GM23248 (cell line): ENCODE data around the gene SRMS. TPM values are rescaled to one million over a fixed set of nuclear protein-coding genes. Genes with fewer than 3 reads are reported as not detected.

Source experiments
- DNase-seq: peaks from one replicate; pipeline ENCODE4 v3.0.0-alpha.2; 2015
- H2AFZ ChIP-seq: fragments of 200-600 bp; sonication (generic); 2 replicates; pipeline ENCODE4 v1.6.1; 2016; ENCODE audit warnings: antibody characterized with exemption
- H3F3A ChIP-seq: fragments of 200-600 bp; sonication (generic); 2 replicates; pipeline ENCODE4 v1.6.1; 2016; ENCODE audit warnings: mild to moderate bottlenecking, antibody characterized with exemption, mixed run types; ENCODE audit not compliant: insufficient read depth
- H3K27ac ChIP-seq: fragments of 200-600 bp; sonication (generic); 2 replicates; pipeline ENCODE4 v1.5.1; 2016; ENCODE audit warnings: mild to moderate bottlenecking
- H3K27me3 ChIP-seq: fragments of 200-600 bp; sonication (generic); replicated peaks from 2 replicates; pipeline ENCODE4 v1.6.1; 2016; ENCODE audit warnings: mild to moderate bottlenecking; ENCODE audit not compliant: insufficient read depth
- H3K36me3 ChIP-seq: fragments of 200-600 bp; sonication (generic); 2 replicates; pipeline ENCODE4 v1.6.1; 2016; ENCODE audit warnings: low read depth, mild to moderate bottlenecking
- H3K4me1 ChIP-seq: fragments of 200-600 bp; sonication (generic); 2 replicates; pipeline ENCODE4 v1.6.1; 2016; ENCODE audit warnings: mild to moderate bottlenecking; ENCODE audit not compliant: insufficient read depth
- H3K4me2 ChIP-seq: fragments of 200-600 bp; sonication (generic); one replicate; pipeline ENCODE4 v1.6.1; 2016; ENCODE audit warnings: mild to moderate bottlenecking; ENCODE audit not compliant: unreplicated experiment
- H3K4me3 ChIP-seq: fragments of 200-600 bp; sonication (generic); 2 replicates; pipeline ENCODE4 v1.5.1; 2016; ENCODE audit warnings: mild to moderate bottlenecking
- H3K79me2 ChIP-seq: fragments of 200-600 bp; sonication (generic); 2 replicates; pipeline ENCODE4 v1.6.1; 2016; ENCODE audit warnings: mild to moderate bottlenecking; ENCODE audit not compliant: insufficient read depth
- H3K9ac ChIP-seq: fragments of 200-600 bp; sonication (generic); 2 replicates; pipeline ENCODE4 v1.6.1; 2016; ENCODE audit warnings: mild to moderate bottlenecking
- H3K9me2 ChIP-seq: fragments of 200-600 bp; sonication (generic); 2 replicates; pipeline ENCODE4 v1.6.1; 2016; ENCODE audit warnings: mixed run types, mild to moderate bottlenecking, moderate library complexity; ENCODE audit not compliant: insufficient read depth
- H3K9me3 ChIP-seq: fragments of 200-600 bp; sonication (generic); one replicate; pipeline ENCODE4 v1.6.1; 2017; ENCODE audit warnings: low read depth
- H4K20me1 ChIP-seq: fragments of 200-600 bp; sonication (generic); 2 replicates; pipeline ENCODE4 v1.6.0; 2016; ENCODE audit not compliant: insufficient read depth
- EZH2 ChIP-seq: fragments of 200-600 bp; sonication (generic); IDR thresholded peaks from 2 replicates; pipeline ENCODE4 v1.6.1; 2018; ENCODE audit warnings: antibody characterized with exemption, mild to moderate bottlenecking; ENCODE audit not compliant: insufficient read depth, poor library complexity, severe bottlenecking
- EZH2phosphoT487 ChIP-seq: fragments of 200-600 bp; sonication (generic); IDR thresholded peaks from 2 replicates; pipeline ENCODE4 v1.6.1; 2018; ENCODE audit warnings: antibody characterized with exemption, moderate library complexity, mild to moderate bottlenecking, low read depth; ENCODE audit not compliant: insufficient read depth
- WGBS, 2 experiments: methylation state at CpG; one replicate each; pipeline ENCODE4 v1.1.6; 2015 to 2017; ENCODE audit warnings: low lambda C conversion rate in 2 of 2, low coverage in 1 of 2; ENCODE audit errors: missing lambda C conversion rate in 2 of 2; 5-methylcytosine and 5-hydroxymethylcytosine counted together
- in situ Hi-C: fragments of 300-500 bp; cut with MboI; formaldehyde crosslinking; loops from 2 replicates; pipeline ENCODE4 v1.15.0; 2020
- polyA plus RNA-seq: library from polyadenylated mRNA; unstranded; fragments of >200 nt; fragmentation: Nextera tagmentation; extraction: Ambion mirVana; gene quantifications from 2 replicates; pipeline ENCODE4 v1.2.1, GENCODE V29; 2016
- total RNA-seq: library from RNA; depleted of rRNA; stranded (reverse); fragments of >200 nt; shearing (Covaris generic); gene quantifications from 2 replicates; pipeline ENCODE4 v1.2.3, GENCODE V29; 2014

Gene SRMS
- total and polyA plus RNA-seq, 2 experiments from 2014 or later = not detected

DNA sequence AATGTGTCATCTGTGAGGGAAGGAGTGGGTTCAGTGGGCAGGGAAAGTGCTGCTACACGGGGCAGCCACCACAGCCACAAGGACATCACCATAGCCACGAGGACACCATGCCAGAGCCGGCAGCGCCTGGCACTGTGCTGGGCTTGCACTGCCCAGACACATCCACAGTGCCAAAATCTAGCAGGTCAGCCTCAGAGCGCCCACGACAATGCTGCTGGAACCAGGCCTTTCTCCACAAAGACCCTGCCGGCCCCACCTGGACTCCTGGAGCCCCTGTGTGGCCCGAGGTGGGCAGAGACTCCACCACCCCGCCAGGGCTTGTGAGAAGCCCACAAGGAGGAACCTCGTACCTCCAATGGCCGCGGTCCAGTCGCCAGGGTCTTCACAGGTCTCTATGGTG is 45.1 kb upstream of the SRMS start:
- H3K27ac ChIP-seq = no peak overlapping the region
- peaks cover 6% of the 10 kb centered on the region; the same call in 1 of the 2 replicates for H3K36me3 ChIP-seq
- H3K9me3 ChIP-seq = no peaks in the 10 kb centered on the region
- 84 to 89% methylated on average over 10 to 13 of the region's 13 CpGs for WGBS, 2 experiments
- no peaks in the 10 kb centered on the region for H3K79me2 ChIP-seq
- no peaks in the 10 kb centered on the region for H3K9me2 ChIP-seq
- no peaks in the 10 kb centered on the region for H3K27me3 ChIP-seq
- peaks cover 12% of the 10 kb centered on the region for H3K4me1 ChIP-seq
- no peak overlapping the region for H2AFZ ChIP-seq
- H3K4me2 ChIP-seq = no peak overlapping the region
- in situ Hi-C loops = no loop called here
- H3K9ac ChIP-seq = no peak overlapping the region
- DNase-seq = no peak
- TF ChIP-seq EZH2 = no peak
- no peak for TF ChIP-seq EZH2phosphoT487
- peaks cover 10% of the 10 kb centered on the region; the same call in 1 of the 2 replicates for H3F3A ChIP-seq
- no peak overlapping the region for H3K4me3 ChIP-seq
- no peaks in the 10 kb centered on the region for H4K20me1 ChIP-seq

DNA sequence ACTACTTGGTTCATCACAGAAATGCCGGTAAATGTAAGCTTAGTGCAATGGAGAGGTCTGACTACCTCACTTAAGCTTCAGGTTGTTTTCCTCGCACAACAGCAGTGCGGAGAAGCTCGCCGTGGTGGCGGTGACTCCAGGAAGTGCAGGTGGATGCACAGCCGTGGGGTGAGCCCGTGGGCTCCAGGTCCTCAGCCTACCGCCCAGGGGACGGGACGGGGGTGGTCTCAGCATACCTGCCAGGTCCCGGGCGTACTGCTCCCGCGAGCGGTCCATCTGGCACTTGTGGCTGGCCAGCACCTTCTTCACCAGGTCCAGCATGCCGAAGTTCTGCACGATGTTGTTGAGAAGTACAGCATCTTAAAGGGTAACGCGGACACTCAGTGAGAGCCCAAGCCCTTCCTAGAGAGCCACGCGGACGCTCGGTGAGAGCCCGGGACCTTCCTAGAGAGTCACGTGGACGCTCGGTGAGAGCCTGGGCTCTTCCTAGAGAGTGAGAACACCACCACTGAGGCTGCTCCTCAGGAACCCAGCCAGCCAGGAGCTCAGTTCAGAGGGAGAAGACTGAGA is 44.3 kb upstream of the SRMS start:
- H3K9me3 ChIP-seq = no peaks in the 10 kb centered on the region
- peaks cover 10% of the 10 kb centered on the region; the same call in 1 of the 2 replicates for H3F3A ChIP-seq
- H3K9ac ChIP-seq = no peak overlapping the region
- H3K4me3 ChIP-seq = no peak overlapping the region
- DNase-seq = no peak
- H3K4me2 ChIP-seq = no peak overlapping the region
- no peak overlapping the region for H3K27ac ChIP-seq
- H2AFZ ChIP-seq = no peak overlapping the region
- peaks cover 6% of the 10 kb centered on the region; the same call in 1 of the 2 replicates for H3K36me3 ChIP-seq
- no peaks in the 10 kb centered on the region for H3K79me2 ChIP-seq
- H3K9me2 ChIP-seq = no peaks in the 10 kb centered on the region
- in situ Hi-C loops = no loop called here
- peaks cover 12% of the 10 kb centered on the region for H3K4me1 ChIP-seq
- TF ChIP-seq EZH2 = no peak
- no peak for TF ChIP-seq EZH2phosphoT487
- no peaks in the 10 kb centered on the region for H4K20me1 ChIP-seq
- 94 to 95% methylated on average over 24 to 28 of the region's 28 CpGs for WGBS, 2 experiments
- no peaks in the 10 kb centered on the region for H3K27me3 ChIP-seq

GRCh38 chr20:63591147-63591533 is 43.6 kb upstream of the SRMS start:
- Histone ChIP-seq H4K20me1 (no peaks in the 10 kb centered on the region), H3K4me2 (no peak overlapping the region), H3K27me3 (no peaks in the 10 kb centered on the region), H3K27ac (no peak overlapping the region), H3K4me3 (no peak overlapping the region), H3K36me3 (peaks cover 6% of the 10 kb centered on the region; the same call in 1 of the 2 replicates), H3K79me2 (no peaks in the 10 kb centered on the region), H3F3A (peaks cover 10% of the 10 kb centered on the region; the same call in 1 of the 2 replicates), H3K9me3 (no peaks in the 10 kb centered on the region), H2AFZ (no peak overlapping the region), H3K4me1 (peaks cover 12% of the 10 kb centered on the region), H3K9ac (no peak overlapping the region), H3K9me2 (no peaks in the 10 kb centered on the region)
- no peak for DNase-seq
- 98 to 100% methylated on average over 4 of the region's 4 CpGs for WGBS, 2 experiments
- in situ Hi-C loops = no loop called here
- TF ChIP-seq EZH2phosphoT487 = no peak
- TF ChIP-seq EZH2 = no peak

- in situ Hi-C loops = no loop called here
- Histone ChIP-seq H4K20me1 (no peaks in the 10 kb centered on the region), H3K79me2 (no peaks in the 10 kb centered on the region), H3K9ac (no peak overlapping the region), H3K4me3 (no peak overlapping the region), H3K9me2 (no peaks in the 10 kb centered on the region), H3K4me2 (no peak overlapping the region), H3K27ac (no peak overlapping the region), H3K27me3 (no peaks in the 10 kb centered on the region), H3F3A (peaks cover 9% of the 10 kb centered on the region; the same call in 1 of the 2 replicates), H3K4me1 (peaks cover 12% of the 10 kb centered on the region), H3K36me3 (peaks cover 6% of the 10 kb centered on the region; the same call in 1 of the 2 replicates), H2AFZ (no peak overlapping the region), H3K9me3 (no peaks in the 10 kb centered on the region)
- WGBS, 2 experiments = 92 to 93% methylated on average over 41 to 52 of the region's 52 CpGs
- no peak for DNase-seq
- TF ChIP-seq EZH2 = no peak
- TF ChIP-seq EZH2phosphoT487 = no peak
These were observed 42.9 kb upstream of the SRMS start for GRCh38 chr20:63590218-63591146.
